ENCODE measurements around the gene CCDC81.

CCDC81 gene

DNA sequence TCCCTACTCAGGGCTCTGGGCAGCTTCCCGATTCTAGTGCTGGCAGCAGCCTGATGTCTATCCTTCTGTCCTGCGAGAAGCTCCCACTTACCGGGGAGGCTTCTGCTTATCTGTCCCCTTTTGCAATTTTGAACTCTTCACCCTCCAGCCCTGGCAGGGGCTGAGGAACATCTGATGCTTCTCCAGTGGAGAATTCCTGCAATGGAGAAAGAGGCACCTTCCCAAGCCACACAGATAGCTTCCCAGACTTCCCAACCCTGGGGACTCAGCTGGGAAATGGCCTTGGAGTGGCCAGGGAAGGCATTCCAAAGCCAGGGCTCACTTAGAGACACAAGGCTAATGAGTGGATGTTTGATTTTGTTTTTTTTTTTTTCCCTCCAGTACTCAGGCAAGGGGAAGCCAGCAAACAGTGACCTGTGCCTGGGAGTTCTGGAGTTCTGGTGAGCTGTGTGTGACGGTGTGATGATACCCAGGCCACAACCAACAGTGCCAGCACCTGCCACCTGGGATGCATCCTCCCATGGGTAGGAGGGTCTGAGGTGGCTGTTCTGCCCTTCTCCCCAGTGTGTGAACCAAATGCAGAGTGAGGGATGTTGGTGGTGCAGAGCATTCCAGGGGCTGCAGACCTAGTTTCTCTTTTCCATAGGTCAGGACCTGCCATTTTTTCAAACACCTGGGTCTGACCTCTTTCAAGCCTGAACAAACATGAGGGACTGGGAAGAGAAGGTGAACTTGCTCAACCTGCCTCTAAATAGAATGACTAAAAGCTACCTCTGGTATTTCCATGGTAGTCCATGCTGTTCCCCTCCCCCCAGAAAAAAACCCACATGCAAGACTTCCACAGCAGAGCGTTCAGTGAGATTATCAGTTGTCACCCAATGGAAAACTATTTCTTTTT, 95.1 kb downstream of the CCDC81 start:
- FAIRE-seq: no peak

Data from G401.6 (cell line).